Ovary (tissue), 3 donors: ENCODE results near the gene RIF1.

ENCODE experiments used
- EP300 ChIP-seq: sonication (generic); formaldehyde crosslinking; IDR thresholded peaks from one replicate; pipeline ENCODE4 v1.6.1; 2017; ENCODE audit warnings: antibody characterized with exemption
- TF ChIP-seq, protein P1 (sequence below), 3 donors: fragments of 450-650 bp in 2 of 3; fragments of 200-600 bp in 1 of 3; IDR thresholded peaks; one replicate each; pipeline versions ENCODE4 v1.5.1 to v1.8.0; 2016 to 2022; ENCODE audit warnings: antibody characterized with exemption in 3 of 3, mild to moderate bottlenecking in 1 of 3
- donor health status: DM: no; HTN: no; CAD: no.

DNA sequence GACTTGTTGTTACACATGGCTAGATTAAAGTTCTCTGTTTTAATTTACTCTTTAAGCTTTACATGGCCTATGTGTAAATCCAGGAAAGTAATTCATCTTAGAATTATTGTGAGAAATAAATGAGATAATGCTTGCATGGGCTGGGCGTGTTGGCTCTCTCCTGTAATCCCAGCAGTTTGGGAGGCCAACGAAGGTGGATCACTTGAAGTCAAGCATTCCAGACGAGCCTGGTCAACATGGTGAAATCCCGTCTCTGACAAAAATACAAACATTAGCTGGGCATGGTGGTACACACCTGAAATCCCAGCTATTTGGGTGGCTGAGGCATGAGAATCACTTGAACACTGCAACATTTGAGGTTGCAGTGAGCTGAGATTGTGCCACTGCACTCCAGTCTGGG is 4.3 kb upstream of the RIF1 start:
- TF ChIP-seq, protein P1, sequence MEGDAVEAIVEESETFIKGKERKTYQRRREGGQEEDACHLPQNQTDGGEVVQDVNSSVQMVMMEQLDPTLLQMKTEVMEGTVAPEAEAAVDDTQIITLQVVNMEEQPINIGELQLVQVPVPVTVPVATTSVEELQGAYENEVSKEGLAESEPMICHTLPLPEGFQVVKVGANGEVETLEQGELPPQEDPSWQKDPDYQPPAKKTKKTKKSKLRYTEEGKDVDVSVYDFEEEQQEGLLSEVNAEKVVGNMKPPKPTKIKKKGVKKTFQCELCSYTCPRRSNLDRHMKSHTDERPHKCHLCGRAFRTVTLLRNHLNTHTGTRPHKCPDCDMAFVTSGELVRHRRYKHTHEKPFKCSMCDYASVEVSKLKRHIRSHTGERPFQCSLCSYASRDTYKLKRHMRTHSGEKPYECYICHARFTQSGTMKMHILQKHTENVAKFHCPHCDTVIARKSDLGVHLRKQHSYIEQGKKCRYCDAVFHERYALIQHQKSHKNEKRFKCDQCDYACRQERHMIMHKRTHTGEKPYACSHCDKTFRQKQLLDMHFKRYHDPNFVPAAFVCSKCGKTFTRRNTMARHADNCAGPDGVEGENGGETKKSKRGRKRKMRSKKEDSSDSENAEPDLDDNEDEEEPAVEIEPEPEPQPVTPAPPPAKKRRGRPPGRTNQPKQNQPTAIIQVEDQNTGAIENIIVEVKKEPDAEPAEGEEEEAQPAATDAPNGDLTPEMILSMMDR (IDR thresholded peaks at IDR 0.05), result no peak
- TF ChIP-seq EP300, result no peak
